GM19193 (cell line): ENCODE measurements around the gene RXRA.

ENCODE experiments used
- POLR2A ChIP-seq: IDR thresholded peaks from 4 replicates; pipeline ENCODE4 v1.6.1; 2011; ENCODE audit not compliant: insufficient read depth, insufficient read length; ENCODE audit errors: extremely low read depth

The RXRA gene

GRCh38 chr9:134427153-134427782, 101.0 kb downstream of the RXRA start:
- no peak for TF ChIP-seq POLR2A

GRCh38 chr9:134428559-134428958, 102.3 kb downstream of the RXRA start:
- no peak for TF ChIP-seq POLR2A

GRCh38 chr9:134429007-134429406, 102.8 kb downstream of the RXRA start:
- no peak for TF ChIP-seq POLR2A

- no peak for TF ChIP-seq POLR2A
These were observed 103.2 kb downstream of the RXRA start for GRCh38 chr9:134429481-134429880.

- TF ChIP-seq POLR2A = no peak
These were observed 104.8 kb downstream of the RXRA start for GRCh38 chr9:134431095-134431494.

- no peak for TF ChIP-seq POLR2A
These were observed 105.4 kb downstream of the RXRA start for GRCh38 chr9:134431626-134432025.

GRCh38 chr9:134432471-134432870, 106.2 kb downstream of the RXRA start:
- no peak for TF ChIP-seq POLR2A

- TF ChIP-seq POLR2A = no peak
These were observed 106.8 kb downstream of the RXRA start for GRCh38 chr9:134433101-134433500.

GRCh38 chr9:134433909-134434882, 107.9 kb downstream of the RXRA start:
- no peak for TF ChIP-seq POLR2A

- no peak for TF ChIP-seq POLR2A
These were observed 108.7 kb downstream of the RXRA start for GRCh38 chr9:134434894-134435506.

- no peak for TF ChIP-seq POLR2A
These were observed 109.5 kb downstream of the RXRA start for GRCh38 chr9:134435550-134436378.

GRCh38 chr9:134436379-134436762, 110.1 kb downstream of the RXRA start:
- TF ChIP-seq POLR2A = no peak

GRCh38 chr9:134436911-134437310, 110.7 kb downstream of the RXRA start:
- TF ChIP-seq POLR2A = no peak

GRCh38 chr9:134437403-134438194, 111.3 kb downstream of the RXRA start:
- no peak for TF ChIP-seq POLR2A
